ENCODE measurements around the gene CDK5R2.
"Not testable (repeated sequence)": the region's sequence is repeated elsewhere in the genome, so short reads cannot be mapped to it uniquely, and the experiment has no call there.

CDK5R2 gene
- 0 reads per million in 3 donors for total RNA-seq

DNA sequence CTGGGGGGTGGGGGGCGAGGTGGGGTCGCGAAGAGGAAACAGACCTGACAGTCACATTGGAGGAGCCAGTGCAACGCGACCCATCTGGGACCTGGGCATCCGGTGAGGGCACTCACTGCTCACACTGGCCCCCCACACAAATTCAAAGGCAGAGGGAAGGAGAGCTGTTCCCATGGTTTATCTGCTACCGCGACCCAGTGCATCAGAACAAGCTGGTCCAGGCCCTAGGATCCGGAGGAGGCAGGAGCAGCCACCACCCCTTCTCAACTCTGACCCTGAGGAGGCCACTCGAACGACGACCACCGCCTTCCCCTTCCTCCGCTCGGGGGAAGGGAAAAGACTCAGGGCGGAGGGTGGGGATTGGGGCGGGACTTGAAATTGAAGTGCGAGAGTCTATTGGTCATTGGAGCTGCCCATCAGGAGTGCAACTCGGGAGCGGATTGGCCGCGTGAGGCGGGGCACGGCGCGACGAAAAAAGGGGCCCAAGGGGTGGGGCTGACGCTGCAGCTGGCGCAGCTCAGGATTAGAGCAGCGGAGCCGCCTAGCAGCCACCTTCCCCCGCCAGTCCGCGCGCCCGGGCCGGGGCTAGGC is at the start of gene CDK5R2:
Gene CDK5R2 (plus strand): TSS at position 526 of the 591 bp plus-strand sequence. CDS start 155 bp downstream, outside the sequence.
- Histone ChIP-seq H3K4me3 (ENCODE audit: insufficient read depth, low read depth, low read length, poor library complexity, severe bottlenecking) (peak within 1 kb of the TSS; percentile 22), H3K9me3 (ENCODE audit: control insufficient read depth, low read length) (no peaks in the 10 kb centered on the region), H3K4me1 (ENCODE audit: control insufficient read depth, insufficient read depth, low read length, poor library complexity, severe bottlenecking) (peaks cover 3% of the 10 kb centered on the region), H3K27me3 (replicated peaks; ENCODE audit: control insufficient read depth, insufficient read depth, low read length, poor library complexity, severe bottlenecking) (peaks cover 56% of the 10 kb centered on the region), H3K27ac (ENCODE audit: insufficient read depth, low read length, poor library complexity, severe bottlenecking) (no peak within 1 kb of the TSS), H3K36me3 (ENCODE audit: control insufficient read depth, insufficient read depth, low read length) (no peaks in the 10 kb centered on the region)
- DNase-seq = peak in 2 of 3 donors; percentile 14 to 16

DNA sequence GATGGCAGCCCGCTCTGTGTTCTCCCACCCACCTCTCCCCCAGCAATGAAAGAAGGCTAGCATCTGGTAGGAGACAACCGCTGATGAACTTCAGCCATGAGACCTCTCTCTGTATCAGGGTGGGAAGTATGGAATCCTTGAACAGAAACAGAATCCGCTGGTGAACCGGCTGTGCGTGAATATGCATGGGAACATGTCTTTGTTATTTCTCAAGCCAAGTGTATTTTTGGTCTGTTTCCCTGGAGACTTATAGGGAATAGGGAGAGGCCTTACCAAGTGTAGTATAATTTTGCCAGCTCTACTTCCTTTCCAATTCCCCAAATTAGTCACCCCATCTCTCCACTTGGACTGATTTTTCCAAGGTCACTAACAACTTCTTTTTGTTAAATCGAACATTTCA is 48.7 kb upstream of the CDK5R2 start:
- Histone ChIP-seq H3K27me3 (replicated peaks; ENCODE audit: control insufficient read depth, insufficient read depth, low read length, poor library complexity, severe bottlenecking) (no peaks in the 10 kb centered on the region), H3K36me3 (ENCODE audit: control insufficient read depth, insufficient read depth, low read length) (no peaks in the 10 kb centered on the region), H3K4me1 (ENCODE audit: control insufficient read depth, insufficient read depth, low read length, poor library complexity, severe bottlenecking) (peaks cover 5% of the 10 kb centered on the region), H3K27ac (ENCODE audit: insufficient read depth, low read length, poor library complexity, severe bottlenecking) (no peak overlapping the region), H3K9me3 (ENCODE audit: control insufficient read depth, low read length) (no peaks in the 10 kb centered on the region), H3K4me3 (ENCODE audit: insufficient read depth, low read depth, low read length, poor library complexity, severe bottlenecking) (no peak overlapping the region)
- DNase-seq = no peak

DNA sequence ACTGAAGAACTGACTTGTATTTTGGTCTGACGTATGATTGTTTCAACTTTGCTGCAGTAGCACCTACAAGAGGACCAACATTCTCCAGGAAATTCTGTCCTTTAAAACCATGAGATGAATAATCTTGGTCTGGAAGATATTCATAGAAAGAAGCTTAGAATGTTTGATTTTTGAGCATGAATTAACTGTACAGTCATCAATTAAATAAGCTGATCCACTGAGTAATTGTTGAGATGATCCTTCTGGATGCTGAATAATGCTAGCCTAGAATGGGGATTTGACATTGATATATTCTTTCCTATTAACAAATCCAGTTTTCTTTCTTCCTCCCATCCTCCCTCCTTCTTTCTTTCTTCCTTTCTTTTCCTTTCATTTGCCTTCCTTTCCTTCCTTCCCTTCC is 39.0 kb upstream of the CDK5R2 start:
- Histone ChIP-seq H3K4me1 (ENCODE audit: control insufficient read depth, insufficient read depth, low read length, poor library complexity, severe bottlenecking) (no peaks in the 10 kb centered on the region), H3K36me3 (ENCODE audit: control insufficient read depth, insufficient read depth, low read length) (no peaks in the 10 kb centered on the region)

DNA sequence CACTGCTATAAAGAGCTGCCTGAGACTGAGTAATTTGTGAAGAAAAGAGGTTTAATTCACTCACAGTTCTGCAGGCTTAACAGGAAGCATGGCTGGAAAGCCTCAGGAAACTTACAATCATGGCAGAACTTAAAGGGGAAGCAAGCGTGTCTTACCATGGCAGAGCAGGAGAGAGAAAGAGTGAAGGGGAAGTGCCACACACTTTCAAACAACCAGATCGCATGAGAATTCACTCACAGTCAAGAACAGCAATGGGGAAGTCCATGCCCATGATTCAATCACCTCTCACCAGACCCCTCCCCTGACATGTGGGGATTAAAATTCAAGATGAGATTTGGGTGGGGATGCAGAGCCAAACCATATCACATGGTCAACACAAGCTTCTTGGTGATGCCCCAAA is 34.7 kb upstream of the CDK5R2 start:
- Histone ChIP-seq H3K9me3 (ENCODE audit: control insufficient read depth, low read length) (no peaks in the 10 kb centered on the region), H3K27me3 (replicated peaks; ENCODE audit: control insufficient read depth, insufficient read depth, low read length, poor library complexity, severe bottlenecking) (peaks cover 4% of the 10 kb centered on the region), H3K4me3 (ENCODE audit: insufficient read depth, low read depth, low read length, poor library complexity, severe bottlenecking) (no peak overlapping the region), H3K27ac (ENCODE audit: insufficient read depth, low read length, poor library complexity, severe bottlenecking) (no peak overlapping the region), H3K36me3 (ENCODE audit: control insufficient read depth, insufficient read depth, low read length) (no peaks in the 10 kb centered on the region), H3K4me1 (ENCODE audit: control insufficient read depth, insufficient read depth, low read length, poor library complexity, severe bottlenecking) (no peaks in the 10 kb centered on the region)
- no peak for DNase-seq

More for the DNA sequence above, 39.0 kb upstream of the CDK5R2 start:
- Histone ChIP-seq H3K27ac (ENCODE audit: insufficient read depth, low read length, poor library complexity, severe bottlenecking) (no peak overlapping the region), H3K4me3 (ENCODE audit: insufficient read depth, low read depth, low read length, poor library complexity, severe bottlenecking) (no peak overlapping the region), H3K9me3 (ENCODE audit: control insufficient read depth, low read length) (no peaks in the 10 kb centered on the region), H3K27me3 (replicated peaks; ENCODE audit: control insufficient read depth, insufficient read depth, low read length, poor library complexity, severe bottlenecking) (peaks cover 4% of the 10 kb centered on the region)
- no peak for DNase-seq

DNA sequence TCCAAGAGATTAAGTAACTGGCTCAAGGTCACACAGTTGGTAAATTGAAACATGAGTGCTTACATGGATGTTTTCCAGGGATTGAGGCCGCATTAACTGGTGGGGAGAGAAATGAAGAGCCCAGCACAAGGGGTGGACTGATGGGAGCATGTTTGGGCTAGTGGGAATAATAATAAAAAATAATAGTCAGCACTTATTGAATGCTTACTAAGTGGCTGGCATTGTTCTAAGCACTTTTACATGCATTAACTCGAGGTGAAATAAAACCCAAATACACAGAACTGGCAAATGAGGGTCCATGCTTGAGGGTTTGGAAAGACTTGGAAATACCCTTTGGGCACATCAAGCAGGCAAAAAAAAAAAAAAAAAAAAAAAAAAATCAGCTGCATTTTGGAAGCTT is 34.0 kb upstream of the CDK5R2 start:
- DNase-seq = no peak
- Histone ChIP-seq H3K9me3 (ENCODE audit: control insufficient read depth, low read length) (no peaks in the 10 kb centered on the region), H3K4me3 (ENCODE audit: insufficient read depth, low read depth, low read length, poor library complexity, severe bottlenecking) (no peak overlapping the region), H3K36me3 (ENCODE audit: control insufficient read depth, insufficient read depth, low read length) (no peaks in the 10 kb centered on the region), H3K27me3 (replicated peaks; ENCODE audit: control insufficient read depth, insufficient read depth, low read length, poor library complexity, severe bottlenecking) (no peaks in the 10 kb centered on the region), H3K4me1 (ENCODE audit: control insufficient read depth, insufficient read depth, low read length, poor library complexity, severe bottlenecking) (no peaks in the 10 kb centered on the region), H3K27ac (ENCODE audit: insufficient read depth, low read length, poor library complexity, severe bottlenecking) (no peak overlapping the region)

DNA sequence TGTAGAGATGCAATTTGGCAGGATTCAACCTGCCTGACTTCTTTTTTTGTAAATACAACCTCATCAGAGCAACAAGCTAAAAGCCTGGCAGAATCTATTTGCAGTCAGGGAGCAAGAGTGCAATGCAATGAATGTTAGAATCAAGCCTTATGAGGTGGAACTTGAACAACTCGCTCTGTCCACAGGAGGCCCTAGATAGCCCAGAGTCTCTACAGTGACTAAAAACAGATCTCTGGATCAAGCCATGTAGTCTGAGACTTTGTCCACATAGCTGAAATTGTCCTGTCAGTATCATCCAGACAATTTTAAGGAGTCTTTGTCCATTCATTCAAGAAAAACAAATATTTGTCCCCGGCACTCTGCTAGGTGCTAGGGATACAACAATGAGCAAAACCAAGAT is 32.0 kb upstream of the CDK5R2 start:
- Histone ChIP-seq H3K9me3 (ENCODE audit: control insufficient read depth, low read length) (no peaks in the 10 kb centered on the region), H3K36me3 (ENCODE audit: control insufficient read depth, insufficient read depth, low read length) (no peaks in the 10 kb centered on the region)

DNA sequence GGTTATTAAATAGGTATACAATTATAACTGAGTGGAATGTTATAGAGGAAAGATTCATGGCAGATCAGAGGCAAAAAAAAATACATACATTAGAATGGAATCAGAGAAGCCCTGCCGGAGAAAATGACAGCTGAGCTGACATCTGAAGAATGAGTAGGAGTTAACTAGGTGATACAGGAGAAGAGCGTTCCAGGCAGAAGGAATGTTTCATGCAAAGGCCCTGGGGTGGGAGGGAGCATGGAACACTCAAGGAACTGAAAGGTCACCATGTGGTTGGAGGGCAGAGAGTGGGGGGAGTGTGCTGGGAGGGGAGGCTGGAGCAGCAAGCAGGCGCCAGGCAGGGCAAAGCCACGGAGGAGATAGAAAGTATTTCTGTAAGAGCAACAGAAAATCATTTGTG is 31.6 kb upstream of the CDK5R2 start:
- no peaks in the 10 kb centered on the region for H3K36me3 ChIP-seq (ENCODE audit: control insufficient read depth, insufficient read depth, low read length)
- no peak overlapping the region for H3K4me3 ChIP-seq (ENCODE audit: insufficient read depth, low read depth, low read length, poor library complexity, severe bottlenecking)
- H3K27ac ChIP-seq (ENCODE audit: insufficient read depth, low read length, poor library complexity, severe bottlenecking) = no peak overlapping the region
- no peaks in the 10 kb centered on the region for H3K27me3 ChIP-seq (replicated peaks; ENCODE audit: control insufficient read depth, insufficient read depth, low read length, poor library complexity, severe bottlenecking)
- no peaks in the 10 kb centered on the region for H3K4me1 ChIP-seq (ENCODE audit: control insufficient read depth, insufficient read depth, low read length, poor library complexity, severe bottlenecking)
- H3K9me3 ChIP-seq (ENCODE audit: control insufficient read depth, low read length) = no peaks in the 10 kb centered on the region
- DNase-seq = no peak

More for the DNA sequence above, 32.0 kb upstream of the CDK5R2 start:
- Histone ChIP-seq H3K4me3 (ENCODE audit: insufficient read depth, low read depth, low read length, poor library complexity, severe bottlenecking) (no peak overlapping the region), H3K27ac (ENCODE audit: insufficient read depth, low read length, poor library complexity, severe bottlenecking) (no peak overlapping the region), H3K4me1 (ENCODE audit: control insufficient read depth, insufficient read depth, low read length, poor library complexity, severe bottlenecking) (no peaks in the 10 kb centered on the region), H3K27me3 (replicated peaks; ENCODE audit: control insufficient read depth, insufficient read depth, low read length, poor library complexity, severe bottlenecking) (no peaks in the 10 kb centered on the region)
- DNase-seq = no peak

DNA sequence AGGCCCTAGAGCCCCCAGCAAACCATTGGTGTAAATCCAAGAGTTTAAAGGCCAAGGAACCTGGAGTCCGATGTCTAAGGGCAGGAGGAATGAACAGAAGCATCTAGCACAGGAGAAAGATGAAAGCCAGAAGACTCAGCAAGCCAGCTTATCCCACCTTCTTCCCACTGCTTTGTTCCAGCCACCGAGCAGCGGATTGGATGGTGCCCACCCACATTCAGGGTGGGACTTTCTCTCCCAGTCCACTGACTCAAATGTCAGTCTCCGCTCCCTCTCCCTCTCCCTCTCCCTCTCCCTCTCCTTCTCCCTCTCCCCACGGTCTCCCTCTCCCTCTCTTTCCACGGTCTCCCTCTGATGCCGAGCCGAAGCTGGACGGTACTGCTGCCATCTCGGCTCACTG is 29.0 kb upstream of the CDK5R2 start:
- not testable (repeated sequence) for DNase-seq; H3K9me3 ChIP-seq (ENCODE audit: control insufficient read depth, low read length)

DNA sequence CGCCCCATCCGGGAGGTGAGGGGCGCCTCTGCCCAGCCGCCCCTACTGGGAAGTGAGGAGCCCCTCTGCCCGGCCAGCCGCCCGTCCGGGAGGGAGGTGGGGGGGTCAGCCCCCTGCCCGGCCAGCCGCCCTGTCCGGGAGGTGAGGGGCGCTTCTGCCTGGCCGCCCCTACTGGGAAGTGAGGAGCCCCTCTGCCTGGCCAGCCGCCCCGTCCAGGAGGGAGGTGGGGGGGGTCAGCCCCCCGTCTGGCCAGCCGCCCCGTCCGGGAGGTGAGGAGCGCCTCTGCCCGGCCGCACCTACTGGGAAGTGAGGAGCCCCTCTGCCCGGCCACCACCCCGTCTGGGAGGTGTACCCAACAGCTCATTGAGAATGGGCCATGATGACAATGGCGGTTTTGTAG is 27.7 kb upstream of the CDK5R2 start:
- H3K9me3 ChIP-seq (ENCODE audit: control insufficient read depth, low read length); H3K27me3 ChIP-seq (replicated peaks; ENCODE audit: control insufficient read depth, insufficient read depth, low read length, poor library complexity, severe bottlenecking); H3K4me3 ChIP-seq (ENCODE audit: insufficient read depth, low read depth, low read length, poor library complexity, severe bottlenecking); H3K36me3 ChIP-seq (ENCODE audit: control insufficient read depth, insufficient read depth, low read length); H3K27ac ChIP-seq (ENCODE audit: insufficient read depth, low read length, poor library complexity, severe bottlenecking); H3K4me1 ChIP-seq (ENCODE audit: control insufficient read depth, insufficient read depth, low read length, poor library complexity, severe bottlenecking); DNase-seq: not testable (repeated sequence)

More for the DNA sequence above, 29.0 kb upstream of the CDK5R2 start:
- not testable (repeated sequence) for H3K27ac ChIP-seq (ENCODE audit: insufficient read depth, low read length, poor library complexity, severe bottlenecking); H3K4me1 ChIP-seq (ENCODE audit: control insufficient read depth, insufficient read depth, low read length, poor library complexity, severe bottlenecking); H3K4me3 ChIP-seq (ENCODE audit: insufficient read depth, low read depth, low read length, poor library complexity, severe bottlenecking); H3K27me3 ChIP-seq (replicated peaks; ENCODE audit: control insufficient read depth, insufficient read depth, low read length, poor library complexity, severe bottlenecking); H3K36me3 ChIP-seq (ENCODE audit: control insufficient read depth, insufficient read depth, low read length)

DNA sequence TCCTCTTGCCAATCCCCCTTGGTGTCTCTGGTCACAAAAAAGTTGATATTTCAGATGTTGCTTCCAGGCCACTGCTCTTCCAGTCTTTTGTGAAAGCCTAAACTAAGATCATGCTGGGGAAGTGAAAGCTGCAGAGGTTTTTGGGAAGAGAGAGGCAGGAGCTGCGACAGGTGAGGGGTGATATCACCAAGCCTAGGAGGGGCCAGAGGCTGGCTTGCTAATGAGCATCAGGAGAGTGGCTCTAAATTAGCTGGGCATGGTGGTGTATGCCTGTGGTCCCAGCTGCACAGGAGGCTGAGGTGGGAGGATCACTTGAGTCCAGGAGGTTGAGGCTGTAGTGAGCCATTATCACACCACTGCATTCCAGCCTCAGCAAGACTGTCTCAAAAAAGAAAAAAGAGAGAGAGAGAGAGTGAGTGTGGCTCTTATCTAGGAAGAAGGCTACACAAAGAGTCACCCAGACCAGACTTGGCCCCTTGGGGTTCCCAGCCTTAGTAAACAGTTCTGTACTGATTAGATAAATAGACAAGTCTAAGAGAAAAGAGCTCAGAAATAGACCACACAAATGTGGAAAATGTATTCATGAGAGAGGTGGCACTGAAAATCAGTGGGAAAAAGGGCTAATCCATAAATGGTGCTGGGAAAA is 14.6 kb upstream of the CDK5R2 start:
- H3K27me3 ChIP-seq (replicated peaks; ENCODE audit: control insufficient read depth, insufficient read depth, low read length, poor library complexity, severe bottlenecking) = peaks cover 12% of the 10 kb centered on the region
- H3K36me3 ChIP-seq (ENCODE audit: control insufficient read depth, insufficient read depth, low read length) = no peaks in the 10 kb centered on the region
- H3K4me1 ChIP-seq (ENCODE audit: control insufficient read depth, insufficient read depth, low read length, poor library complexity, severe bottlenecking) = no peaks in the 10 kb centered on the region
- no peak overlapping the region for H3K27ac ChIP-seq (ENCODE audit: insufficient read depth, low read length, poor library complexity, severe bottlenecking)
- no peak for DNase-seq
- H3K9me3 ChIP-seq (ENCODE audit: control insufficient read depth, low read length) = no peaks in the 10 kb centered on the region
- no peak overlapping the region for H3K4me3 ChIP-seq (ENCODE audit: insufficient read depth, low read depth, low read length, poor library complexity, severe bottlenecking)
